Ishikawa (cell line): ENCODE results near the gene KRT80.

Source experiments
- CEBPB ChIP-seq: IDR thresholded peaks from 2 replicates; pipeline ENCODE4 v1.6.1; 2012
- CREB1 ChIP-seq: IDR thresholded peaks from 2 replicates; pipeline ENCODE4 v1.6.1; 2012; ENCODE audit warnings: low read depth
- EGR1 ChIP-seq: IDR thresholded peaks from 2 replicates; pipeline ENCODE4 v1.6.1; 2012
- EP300 ChIP-seq: IDR thresholded peaks from 2 replicates; pipeline ENCODE4 v1.6.1; 2012; ENCODE audit warnings: borderline replicate concordance
- NFIC ChIP-seq: IDR thresholded peaks from 2 replicates; pipeline ENCODE4 v1.6.1; 2012
- RAD21 ChIP-seq: IDR thresholded peaks from 2 replicates; pipeline ENCODE4 v1.6.1; 2012; ENCODE audit warnings: low read depth
- TEAD4 ChIP-seq: IDR thresholded peaks from 2 replicates; pipeline ENCODE4 v1.6.1; 2012
- YY1 ChIP-seq: IDR thresholded peaks from 2 replicates; pipeline ENCODE4 v1.6.1; 2012; ENCODE audit warnings: low read depth
- TF ChIP-seq, protein P1 (sequence below): IDR thresholded peaks from 2 replicates; pipeline ENCODE4 v1.6.1; 2012; ENCODE audit warnings: low read depth, mild to moderate bottlenecking
- TF ChIP-seq, protein P2 (sequence below): IDR thresholded peaks from 2 replicates; pipeline ENCODE4 v1.6.1; 2012

DNA sequence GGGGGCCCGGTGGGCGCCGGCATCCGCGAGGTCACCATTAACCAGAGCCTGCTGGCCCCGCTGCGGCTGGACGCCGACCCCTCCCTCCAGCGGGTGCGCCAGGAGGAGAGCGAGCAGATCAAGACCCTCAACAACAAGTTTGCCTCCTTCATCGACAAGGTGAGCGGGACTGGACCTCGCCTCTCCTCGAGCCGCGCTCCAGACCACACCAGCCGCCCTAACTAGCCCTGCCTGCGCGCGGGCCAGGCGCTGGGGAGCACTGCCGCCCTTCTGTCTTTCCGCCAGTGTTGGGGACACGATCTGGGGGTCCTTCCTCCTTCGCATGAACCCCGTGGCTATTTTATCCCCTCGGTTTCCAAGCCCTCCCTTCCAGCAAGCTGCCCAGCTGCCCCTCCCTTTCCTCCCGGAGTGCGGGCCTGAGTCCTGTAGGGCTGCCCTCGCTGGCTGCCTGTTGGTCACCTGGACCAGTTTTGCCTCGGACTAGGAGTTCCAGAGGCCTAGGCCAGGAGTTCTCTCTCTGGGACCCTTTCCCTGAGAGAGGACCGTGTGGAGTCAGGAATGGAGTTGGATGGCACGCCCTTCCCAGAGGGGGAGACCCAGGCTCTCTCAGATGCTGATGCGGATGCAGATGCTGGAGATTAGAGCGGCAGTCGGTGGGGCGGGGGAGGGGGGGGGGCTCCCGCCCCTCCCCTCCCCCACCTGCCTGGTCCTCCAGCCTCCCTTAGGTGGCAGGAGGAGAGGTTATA is 41.8 kb upstream of the KRT80 start:
- no peak for TF ChIP-seq EP300
- TF ChIP-seq RAD21, result no peak
- TF ChIP-seq, protein P1, sequence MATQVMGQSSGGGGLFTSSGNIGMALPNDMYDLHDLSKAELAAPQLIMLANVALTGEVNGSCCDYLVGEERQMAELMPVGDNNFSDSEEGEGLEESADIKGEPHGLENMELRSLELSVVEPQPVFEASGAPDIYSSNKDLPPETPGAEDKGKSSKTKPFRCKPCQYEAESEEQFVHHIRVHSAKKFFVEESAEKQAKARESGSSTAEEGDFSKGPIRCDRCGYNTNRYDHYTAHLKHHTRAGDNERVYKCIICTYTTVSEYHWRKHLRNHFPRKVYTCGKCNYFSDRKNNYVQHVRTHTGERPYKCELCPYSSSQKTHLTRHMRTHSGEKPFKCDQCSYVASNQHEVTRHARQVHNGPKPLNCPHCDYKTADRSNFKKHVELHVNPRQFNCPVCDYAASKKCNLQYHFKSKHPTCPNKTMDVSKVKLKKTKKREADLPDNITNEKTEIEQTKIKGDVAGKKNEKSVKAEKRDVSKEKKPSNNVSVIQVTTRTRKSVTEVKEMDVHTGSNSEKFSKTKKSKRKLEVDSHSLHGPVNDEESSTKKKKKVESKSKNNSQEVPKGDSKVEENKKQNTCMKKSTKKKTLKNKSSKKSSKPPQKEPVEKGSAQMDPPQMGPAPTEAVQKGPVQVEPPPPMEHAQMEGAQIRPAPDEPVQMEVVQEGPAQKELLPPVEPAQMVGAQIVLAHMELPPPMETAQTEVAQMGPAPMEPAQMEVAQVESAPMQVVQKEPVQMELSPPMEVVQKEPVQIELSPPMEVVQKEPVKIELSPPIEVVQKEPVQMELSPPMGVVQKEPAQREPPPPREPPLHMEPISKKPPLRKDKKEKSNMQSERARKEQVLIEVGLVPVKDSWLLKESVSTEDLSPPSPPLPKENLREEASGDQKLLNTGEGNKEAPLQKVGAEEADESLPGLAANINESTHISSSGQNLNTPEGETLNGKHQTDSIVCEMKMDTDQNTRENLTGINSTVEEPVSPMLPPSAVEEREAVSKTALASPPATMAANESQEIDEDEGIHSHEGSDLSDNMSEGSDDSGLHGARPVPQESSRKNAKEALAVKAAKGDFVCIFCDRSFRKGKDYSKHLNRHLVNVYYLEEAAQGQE, result no peak
- no peak for TF ChIP-seq EGR1
- no peak for TF ChIP-seq NFIC
- no peak for TF ChIP-seq CREB1
- no peak for TF ChIP-seq CEBPB
- TF ChIP-seq, protein P2, sequence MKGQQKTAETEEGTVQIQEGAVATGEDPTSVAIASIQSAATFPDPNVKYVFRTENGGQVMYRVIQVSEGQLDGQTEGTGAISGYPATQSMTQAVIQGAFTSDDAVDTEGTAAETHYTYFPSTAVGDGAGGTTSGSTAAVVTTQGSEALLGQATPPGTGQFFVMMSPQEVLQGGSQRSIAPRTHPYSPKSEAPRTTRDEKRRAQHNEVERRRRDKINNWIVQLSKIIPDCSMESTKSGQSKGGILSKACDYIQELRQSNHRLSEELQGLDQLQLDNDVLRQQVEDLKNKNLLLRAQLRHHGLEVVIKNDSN, result no peak
- no peak for TF ChIP-seq TEAD4
- TF ChIP-seq YY1, result no peak
